ENCODE data around the gene GRB10. TPM values are rescaled to one million over a fixed set of nuclear protein-coding genes. Genes with fewer than 3 reads are reported as not detected.
A peak's percentile ranks its signal among the peaks of the same experiment; 100 is the strongest.

Gene GRB10
- total RNA-seq, 1 donor from 2014 or later = 67.7 TPM

- Histone ChIP-seq H3K36me3 (ENCODE audit: control insufficient read depth, insufficient read depth, low read length) (peaks cover 6% of the 10 kb centered on the region), H3K4me3 (ENCODE audit: low read depth, low read length) (no peak overlapping the region), H3K27me3 (ENCODE audit: control insufficient read depth, insufficient read depth, low read length) (no peaks in the 10 kb centered on the region)
- DNase-seq (ENCODE audit: low read depth) = no peak
- FAIRE-seq = no peak
- TF ChIP-seq, protein P1, sequence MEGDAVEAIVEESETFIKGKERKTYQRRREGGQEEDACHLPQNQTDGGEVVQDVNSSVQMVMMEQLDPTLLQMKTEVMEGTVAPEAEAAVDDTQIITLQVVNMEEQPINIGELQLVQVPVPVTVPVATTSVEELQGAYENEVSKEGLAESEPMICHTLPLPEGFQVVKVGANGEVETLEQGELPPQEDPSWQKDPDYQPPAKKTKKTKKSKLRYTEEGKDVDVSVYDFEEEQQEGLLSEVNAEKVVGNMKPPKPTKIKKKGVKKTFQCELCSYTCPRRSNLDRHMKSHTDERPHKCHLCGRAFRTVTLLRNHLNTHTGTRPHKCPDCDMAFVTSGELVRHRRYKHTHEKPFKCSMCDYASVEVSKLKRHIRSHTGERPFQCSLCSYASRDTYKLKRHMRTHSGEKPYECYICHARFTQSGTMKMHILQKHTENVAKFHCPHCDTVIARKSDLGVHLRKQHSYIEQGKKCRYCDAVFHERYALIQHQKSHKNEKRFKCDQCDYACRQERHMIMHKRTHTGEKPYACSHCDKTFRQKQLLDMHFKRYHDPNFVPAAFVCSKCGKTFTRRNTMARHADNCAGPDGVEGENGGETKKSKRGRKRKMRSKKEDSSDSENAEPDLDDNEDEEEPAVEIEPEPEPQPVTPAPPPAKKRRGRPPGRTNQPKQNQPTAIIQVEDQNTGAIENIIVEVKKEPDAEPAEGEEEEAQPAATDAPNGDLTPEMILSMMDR (IDR thresholded peaks at IDR 0.05; ENCODE audit: insufficient read depth, low read length, severe bottlenecking) = no peak
These were observed 98.0 kb downstream of the GRB10 start for GRCh38 chr7:50684713-50685075.

- FAIRE-seq (no peak), DNase-seq (ENCODE audit: low read depth) (no peak)
- TF ChIP-seq, protein P1 (IDR thresholded peaks at IDR 0.05; ENCODE audit: insufficient read depth, low read length, severe bottlenecking) = no peak
- Histone ChIP-seq H3K27me3 (ENCODE audit: control insufficient read depth, insufficient read depth, low read length) (no peaks in the 10 kb centered on the region), H3K36me3 (ENCODE audit: control insufficient read depth, insufficient read depth, low read length) (peaks cover 6% of the 10 kb centered on the region), H3K4me3 (ENCODE audit: low read depth, low read length) (no peak overlapping the region)
These were observed 98.5 kb downstream of the GRB10 start for GRCh38 chr7:50684011-50684712.

DNA sequence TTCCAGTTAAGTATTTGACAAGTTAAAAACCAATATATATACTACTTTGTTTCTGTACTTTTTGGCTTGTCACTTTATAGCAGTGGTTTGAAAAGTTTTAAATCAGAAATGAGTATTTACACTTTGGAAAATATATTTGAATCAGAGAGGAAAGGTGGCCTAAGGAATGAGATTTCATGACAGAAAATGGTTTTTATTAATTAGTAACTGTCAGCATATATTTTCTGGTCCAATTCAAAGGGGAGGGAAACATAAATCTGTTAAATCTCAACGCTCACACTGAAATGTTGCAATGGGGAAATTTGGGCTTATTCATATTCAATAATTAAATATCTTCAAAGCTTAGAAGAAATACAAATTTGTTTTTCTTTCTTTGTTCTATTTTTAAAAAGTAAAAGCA, 100.1 kb downstream of the GRB10 start:
- Histone ChIP-seq H3K36me3 (ENCODE audit: control insufficient read depth, insufficient read depth, low read length) (peaks cover 1% of the 10 kb centered on the region), H3K27me3 (ENCODE audit: control insufficient read depth, insufficient read depth, low read length) (no peaks in the 10 kb centered on the region), H3K4me3 (ENCODE audit: low read depth, low read length) (no peak overlapping the region)
- FAIRE-seq = no peak
- TF ChIP-seq, protein P1 (IDR thresholded peaks at IDR 0.05; ENCODE audit: insufficient read depth, low read length, severe bottlenecking) = no peak
- DNase-seq (ENCODE audit: low read depth) = no peak

GRCh38 chr7:50682079-50682478, 100.6 kb downstream of the GRB10 start:
- TF ChIP-seq, protein P1 (IDR thresholded peaks at IDR 0.05; ENCODE audit: insufficient read depth, low read length, severe bottlenecking) = no peak
- no peaks in the 10 kb centered on the region for H3K27me3 ChIP-seq (ENCODE audit: control insufficient read depth, insufficient read depth, low read length)
- H3K36me3 ChIP-seq (ENCODE audit: control insufficient read depth, insufficient read depth, low read length) = no peaks in the 10 kb centered on the region
- FAIRE-seq = no peak
- H3K4me3 ChIP-seq (ENCODE audit: low read depth, low read length) = no peak overlapping the region
- peak; percentile 28 for DNase-seq (ENCODE audit: low read depth)

DNA sequence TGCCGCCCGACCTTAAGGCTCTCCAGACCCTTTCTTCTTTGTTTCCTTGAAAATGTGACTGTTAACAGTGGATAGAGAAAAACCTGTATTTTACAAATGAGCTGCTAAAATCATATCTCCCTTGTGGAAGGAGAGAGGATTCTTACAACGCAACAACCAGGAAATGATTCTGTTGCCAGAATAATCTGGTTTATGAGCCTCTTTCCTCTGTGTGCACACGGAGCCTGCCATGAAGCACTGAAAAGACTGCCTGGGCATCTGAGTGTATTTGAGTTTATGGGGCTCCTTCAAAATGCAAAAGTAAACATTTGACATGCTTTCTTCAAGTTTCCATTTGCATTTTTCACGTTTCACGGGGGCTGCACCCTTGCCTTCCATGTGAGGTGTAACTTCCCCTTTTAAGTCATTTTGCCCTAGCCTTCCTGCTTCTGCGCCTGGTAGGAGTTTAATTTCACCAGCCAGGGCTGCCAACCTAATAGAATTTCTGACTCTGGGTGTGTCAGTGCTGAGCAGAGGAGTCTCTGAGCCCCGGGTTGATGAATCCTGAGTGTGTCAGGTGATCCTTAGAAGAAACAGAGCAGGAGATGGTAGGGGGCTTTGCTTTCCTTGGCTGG, 101.2 kb downstream of the GRB10 start:
- DNase-seq (ENCODE audit: low read depth) (no peak), FAIRE-seq (no peak)
- Histone ChIP-seq H3K36me3 (ENCODE audit: control insufficient read depth, insufficient read depth, low read length) (no peaks in the 10 kb centered on the region), H3K4me3 (ENCODE audit: low read depth, low read length) (no peak overlapping the region), H3K27me3 (ENCODE audit: control insufficient read depth, insufficient read depth, low read length) (no peaks in the 10 kb centered on the region)
- TF ChIP-seq, protein P1 (IDR thresholded peaks at IDR 0.05; ENCODE audit: insufficient read depth, low read length, severe bottlenecking) = no peak

Data from bronchial epithelial cell (primary cell).